Middle frontal gyrus (tissue), 1 donor: ENCODE results near the gene ATP2A2.
"Not testable (repeated sequence)": the region's sequence is repeated elsewhere in the genome, so short reads cannot be mapped to it uniquely, and the experiment has no call there.

Experiments
- DNase-seq: peaks from one replicate; pipeline ENCODE4 v3.0.0-alpha.2; 2015; ENCODE audit warnings: low spot score; ENCODE audit errors: extremely low spot score

ATP2A2 gene

DNA sequence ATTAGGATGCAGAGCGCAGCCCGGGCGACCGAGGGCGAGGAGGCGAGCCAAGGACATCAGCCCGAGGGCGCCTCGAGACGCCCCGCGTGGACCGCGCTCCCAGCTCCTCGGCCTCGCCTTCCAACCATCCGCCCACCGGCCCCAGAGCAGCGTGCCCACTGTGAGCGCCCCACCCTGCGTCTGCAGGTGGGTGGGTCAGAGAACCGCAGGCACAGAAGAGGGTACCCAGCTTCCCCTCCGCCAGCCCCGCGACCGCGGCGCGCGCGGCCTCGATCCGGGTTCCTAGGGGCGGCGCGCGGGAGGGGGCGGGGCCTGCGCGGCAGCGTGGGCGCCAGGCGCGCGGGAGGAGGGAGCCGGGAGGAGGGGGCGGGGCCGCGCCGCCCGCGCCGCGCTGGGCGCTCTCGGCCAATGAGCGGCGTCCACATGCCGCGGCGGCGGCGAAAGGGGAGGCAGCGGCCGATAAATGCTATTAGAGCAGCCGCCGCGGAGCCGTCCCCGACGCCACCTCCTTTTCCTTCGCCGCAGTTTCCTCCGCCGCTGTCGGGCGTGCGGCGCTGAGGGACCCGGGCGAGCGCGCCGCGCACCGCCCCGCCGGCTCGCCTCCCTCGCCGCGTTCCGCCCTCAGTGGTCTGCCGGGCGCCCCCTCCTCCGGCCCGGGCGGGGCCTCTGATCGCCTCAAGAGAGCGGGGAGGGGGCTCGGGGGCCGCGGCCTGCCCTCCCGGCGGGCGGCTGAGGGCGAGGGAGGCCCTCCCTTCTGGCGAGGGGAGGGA is at the start of gene ATP2A2:
Gene ATP2A2, plus strand, starts transcription at position 469 of the 770 bp plus-strand sequence. CDS start 543 bp downstream, outside the sequence.
- DNase-seq = peak; percentile 88

DNA sequence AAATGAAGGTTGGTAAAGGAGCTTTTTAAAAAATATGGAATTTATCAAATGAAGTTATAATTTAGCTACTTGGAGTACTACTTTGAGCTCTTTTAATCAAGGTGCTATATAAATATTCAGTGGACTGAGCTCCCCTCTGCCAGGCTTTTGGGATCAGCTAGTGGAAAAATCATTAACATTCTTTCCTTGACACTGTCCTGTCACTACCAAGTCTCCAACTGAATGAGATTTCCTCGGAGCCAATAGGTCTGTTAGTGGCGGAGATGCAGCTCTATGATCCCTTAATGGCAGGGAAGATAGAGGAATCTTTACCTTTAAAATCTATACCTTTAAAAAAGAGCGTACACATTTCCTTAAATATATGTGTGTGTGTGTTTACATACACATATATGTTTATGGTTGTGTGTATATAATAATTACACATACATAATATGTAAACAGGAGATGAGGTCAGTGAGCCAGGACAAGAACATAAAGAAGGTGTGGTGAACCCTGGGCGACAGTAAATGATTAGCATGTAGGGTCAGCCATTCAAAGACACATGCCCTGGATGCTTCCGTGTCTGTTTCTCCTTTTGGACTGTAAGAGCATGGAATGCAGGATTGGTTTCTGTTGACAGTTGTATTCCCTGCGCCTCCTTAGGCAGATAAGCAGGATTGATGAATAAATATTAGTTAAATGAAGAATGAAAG is 47.7 kb upstream of the ATP2A2 start:
- DNase-seq = no peak

DNA sequence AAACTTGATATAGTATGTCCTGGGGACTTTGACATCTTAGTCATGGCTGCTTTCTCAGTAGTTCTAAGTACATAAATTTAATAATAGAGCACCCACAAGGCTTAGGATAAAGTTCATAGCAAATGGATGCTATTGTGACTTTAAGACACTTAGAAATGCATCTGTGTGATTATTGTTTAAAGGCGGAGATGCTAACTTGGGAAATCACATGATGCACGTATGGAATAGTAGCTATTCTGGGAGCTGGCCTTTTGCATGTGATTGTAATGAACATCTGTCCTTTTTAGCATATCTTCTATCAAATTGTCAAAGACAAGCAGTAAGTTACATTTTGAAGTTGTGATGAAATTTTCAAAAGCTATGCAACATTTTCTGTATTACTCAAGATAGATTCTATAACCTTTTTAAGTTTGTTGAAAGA is 46.7 kb upstream of the ATP2A2 start:
- DNase-seq = no peak

DNA sequence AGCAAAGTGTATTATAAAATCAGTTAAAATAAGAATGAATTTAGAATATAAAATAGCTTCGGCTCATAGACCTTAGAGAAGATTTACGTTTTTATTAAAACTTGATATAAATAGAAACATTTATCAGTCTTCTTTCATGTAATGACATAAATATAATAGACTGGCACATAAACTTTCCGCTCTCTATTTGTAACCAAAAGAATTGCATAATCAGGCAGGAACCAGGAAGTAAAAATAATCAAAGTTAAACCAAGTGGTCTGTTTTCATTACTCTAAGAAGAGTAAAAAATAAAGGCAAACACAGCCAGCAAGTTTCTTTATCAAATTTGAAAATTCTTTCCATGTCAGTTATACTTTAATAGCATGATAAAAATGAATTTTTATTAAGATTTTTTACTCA is 46.3 kb upstream of the ATP2A2 start:
- no peak for DNase-seq

DNA sequence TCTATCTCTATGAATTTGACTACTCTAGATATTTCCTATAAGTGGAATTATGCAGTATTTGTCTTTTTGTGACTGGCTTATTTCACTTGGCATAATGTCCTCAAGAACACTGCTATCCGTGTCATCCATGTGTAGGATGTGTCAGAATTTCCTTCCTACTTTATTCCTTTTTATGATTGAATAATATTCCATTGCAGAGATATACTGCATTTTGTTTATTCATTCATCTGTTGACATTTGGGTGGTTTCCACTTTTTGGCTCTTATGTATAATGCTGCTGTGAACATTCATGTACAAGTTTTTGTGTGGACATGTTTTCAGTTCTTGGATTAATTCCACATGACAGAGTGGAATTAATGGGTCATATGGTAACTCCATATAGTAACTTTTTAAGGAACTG is 45.7 kb upstream of the ATP2A2 start:
- no peak for DNase-seq

DNA sequence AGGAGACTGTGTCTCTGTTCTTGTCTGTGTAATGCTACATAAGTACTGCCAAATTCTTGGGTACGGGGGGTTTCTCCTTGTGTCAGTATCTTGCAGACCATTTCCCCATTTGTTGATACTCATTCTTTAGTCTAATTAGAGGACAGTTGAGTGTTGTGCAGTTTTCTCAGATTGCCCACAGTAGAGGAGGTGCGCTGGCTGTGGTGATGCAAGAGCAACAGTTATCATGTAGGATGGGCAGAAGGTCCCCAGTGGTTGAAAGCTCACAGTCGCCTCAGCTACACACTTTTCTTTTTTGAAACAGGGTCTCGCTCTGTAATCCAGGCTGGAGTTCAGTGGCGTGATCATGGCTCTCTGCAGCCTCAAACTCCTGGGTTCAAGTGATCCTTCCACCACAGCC is 37.8 kb upstream of the ATP2A2 start:
- DNase-seq = no peak

DNA sequence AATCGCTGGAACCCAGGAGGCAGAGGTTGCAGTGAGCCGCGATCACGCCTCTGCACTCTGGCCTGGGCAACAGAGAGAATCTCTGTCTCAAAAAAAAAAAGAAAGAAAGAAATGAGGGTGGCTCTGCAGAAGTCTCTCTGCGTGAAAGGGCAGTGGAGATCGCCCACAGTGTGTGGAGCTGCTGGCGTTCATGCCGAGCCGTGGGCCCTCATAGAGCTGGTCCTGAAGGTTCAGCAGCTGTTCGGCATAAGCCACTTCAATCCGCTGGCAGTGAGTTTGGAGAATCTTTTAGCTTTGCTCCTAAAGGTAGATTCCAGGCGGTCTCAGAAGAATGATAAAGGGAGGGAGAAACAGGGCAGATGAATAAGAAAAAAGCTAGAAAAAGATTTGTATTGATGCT is 36.7 kb upstream of the ATP2A2 start:
- DNase-seq = no peak

DNA sequence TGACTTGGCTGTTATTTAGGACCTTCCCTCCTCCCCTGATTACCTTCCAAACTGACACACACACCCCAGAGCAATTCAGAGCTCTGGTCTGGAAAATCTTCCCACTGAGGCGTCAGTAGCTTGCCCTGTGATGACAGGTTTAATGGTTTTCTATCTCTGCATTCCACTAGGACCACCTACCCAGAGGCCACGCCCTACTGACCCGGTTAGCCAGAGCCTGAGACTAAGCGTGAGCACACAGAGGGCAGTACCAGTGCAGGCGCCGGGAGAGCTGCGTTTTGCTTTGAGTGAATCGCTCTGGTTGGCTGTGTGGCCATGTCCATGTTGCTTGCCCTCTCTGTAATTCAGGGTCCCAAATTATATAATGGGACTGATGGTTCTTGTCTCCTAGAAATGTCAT is 36.2 kb upstream of the ATP2A2 start:
- no peak for DNase-seq

DNA sequence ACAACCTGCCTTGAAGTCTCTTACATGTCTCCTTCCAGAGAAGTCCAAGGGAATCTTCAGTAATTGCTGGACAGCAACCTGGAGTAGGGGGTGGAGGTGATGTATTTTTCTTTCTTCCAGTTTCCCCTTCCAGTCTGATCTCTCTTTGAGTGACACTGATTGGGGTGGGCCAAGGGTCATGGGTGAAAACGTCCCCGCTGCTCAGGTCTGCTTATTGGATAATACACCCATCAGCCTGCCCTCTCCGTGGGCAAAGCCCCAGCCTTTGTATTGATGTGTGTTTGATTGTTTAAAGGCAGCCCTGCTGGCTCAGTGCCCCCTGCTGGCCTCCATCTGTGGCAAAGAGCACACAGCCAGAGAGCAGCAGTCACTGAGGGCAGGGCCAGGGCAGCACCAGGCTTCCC is 35.7 kb upstream of the ATP2A2 start:
- DNase-seq = no peak

DNA sequence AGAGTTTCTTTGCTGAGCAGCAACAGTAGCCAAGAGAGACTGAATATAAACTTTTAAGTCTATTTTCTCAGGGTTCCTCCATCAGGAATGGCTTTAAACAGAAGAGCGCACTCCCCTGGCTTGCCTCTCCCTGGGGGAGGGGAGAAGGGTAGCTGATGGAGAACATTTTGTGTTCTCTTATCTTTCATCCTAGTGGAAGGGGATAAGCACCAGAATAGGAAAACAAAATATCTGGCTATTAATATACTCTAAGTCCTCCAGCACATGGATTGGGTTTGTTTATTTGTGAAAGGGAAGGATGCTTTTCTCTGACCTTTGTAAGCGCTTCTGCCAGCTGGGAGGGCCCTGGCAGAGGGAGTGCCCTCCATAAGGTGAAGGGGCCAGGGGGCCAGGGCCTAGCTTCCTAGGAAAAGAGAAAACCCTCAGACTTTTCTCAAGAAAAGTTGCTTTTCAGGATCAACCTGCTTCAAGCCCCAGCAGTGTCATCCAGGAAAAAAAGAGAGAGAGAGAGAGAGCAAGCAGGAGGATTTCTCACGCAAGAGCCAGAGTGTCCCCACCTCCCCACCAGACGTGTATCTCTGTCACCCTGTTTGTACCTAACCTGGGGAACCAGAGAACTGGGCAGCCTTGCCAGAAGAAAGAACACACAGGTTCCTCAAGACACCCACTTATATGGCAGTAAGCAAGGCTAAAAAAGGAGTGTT is 34.3 kb upstream of the ATP2A2 start:
- DNase-seq = no peak

DNA sequence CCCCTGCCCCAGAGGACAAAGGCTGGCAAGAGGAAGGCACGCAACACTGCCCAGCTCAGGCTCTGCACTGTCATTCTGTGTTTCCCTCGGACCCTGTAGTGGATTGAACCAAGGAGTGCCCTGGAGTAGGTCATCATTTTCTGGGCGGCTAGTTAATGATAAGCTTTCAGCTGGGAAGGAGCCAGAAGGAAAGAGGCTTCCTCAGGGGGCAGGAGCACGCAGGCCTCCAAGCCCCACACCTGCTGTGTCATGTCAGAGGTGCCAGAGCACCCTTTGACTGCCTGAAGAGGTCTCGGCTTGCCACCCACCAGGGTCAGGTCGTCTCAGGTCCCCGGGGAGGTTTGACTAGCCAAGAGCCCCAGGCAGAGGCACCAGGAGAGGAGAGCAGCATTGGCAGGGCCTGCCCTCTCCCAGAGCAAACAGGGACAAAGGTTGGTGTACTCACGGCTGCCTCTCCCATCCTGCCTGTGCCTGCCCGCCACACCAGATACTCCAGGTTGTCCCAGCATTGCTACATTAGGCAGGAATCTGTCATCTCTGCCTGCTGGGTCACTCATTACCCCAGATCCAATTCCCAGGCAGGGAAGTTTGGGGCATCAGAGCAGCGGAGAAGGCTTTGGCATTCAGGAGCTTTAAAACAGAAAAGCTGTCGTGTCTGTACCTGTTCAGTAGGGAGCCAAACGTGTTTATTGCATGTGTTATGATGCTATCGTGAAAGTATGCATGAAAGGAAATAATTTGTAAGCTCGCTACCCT is 33.5 kb upstream of the ATP2A2 start:
- no peak for DNase-seq

DNA sequence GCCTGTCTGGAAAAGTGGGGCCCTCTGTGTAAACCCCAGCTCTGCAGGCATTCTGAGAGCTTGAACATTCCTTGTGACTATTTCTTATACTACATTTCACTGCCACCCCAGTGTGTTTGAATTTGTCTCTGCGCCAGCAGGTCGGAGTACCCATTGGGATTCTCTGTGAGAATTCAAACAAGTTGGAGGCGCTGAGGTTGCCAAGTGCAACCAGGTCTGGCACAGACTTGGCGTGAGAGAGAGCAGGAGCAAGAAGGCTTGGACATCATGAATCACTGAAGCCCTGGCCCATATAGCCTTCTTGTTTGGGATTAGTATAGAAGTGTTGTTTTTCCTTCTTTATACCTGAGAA is 33.0 kb upstream of the ATP2A2 start:
- DNase-seq = no peak

DNA sequence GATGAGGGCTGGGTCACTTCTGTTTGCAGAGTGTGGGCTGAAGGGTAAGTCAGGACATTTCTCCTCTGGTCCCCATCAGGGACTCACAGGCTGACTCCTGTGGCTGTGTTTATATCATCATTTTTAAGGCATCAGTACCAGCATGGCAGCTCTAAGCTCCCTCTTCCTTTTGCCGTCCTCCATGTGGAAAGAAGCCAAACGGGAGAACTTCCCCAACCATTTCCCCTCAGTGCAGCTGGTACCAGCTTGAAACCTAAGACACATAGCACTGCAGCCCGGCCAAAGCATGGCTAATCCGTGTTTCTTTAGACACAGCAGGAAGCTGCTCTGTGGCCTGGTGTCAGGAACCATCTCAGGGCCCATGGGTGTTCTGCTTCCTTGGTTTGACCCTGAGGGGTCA is 31.9 kb upstream of the ATP2A2 start:
- DNase-seq = no peak

DNA sequence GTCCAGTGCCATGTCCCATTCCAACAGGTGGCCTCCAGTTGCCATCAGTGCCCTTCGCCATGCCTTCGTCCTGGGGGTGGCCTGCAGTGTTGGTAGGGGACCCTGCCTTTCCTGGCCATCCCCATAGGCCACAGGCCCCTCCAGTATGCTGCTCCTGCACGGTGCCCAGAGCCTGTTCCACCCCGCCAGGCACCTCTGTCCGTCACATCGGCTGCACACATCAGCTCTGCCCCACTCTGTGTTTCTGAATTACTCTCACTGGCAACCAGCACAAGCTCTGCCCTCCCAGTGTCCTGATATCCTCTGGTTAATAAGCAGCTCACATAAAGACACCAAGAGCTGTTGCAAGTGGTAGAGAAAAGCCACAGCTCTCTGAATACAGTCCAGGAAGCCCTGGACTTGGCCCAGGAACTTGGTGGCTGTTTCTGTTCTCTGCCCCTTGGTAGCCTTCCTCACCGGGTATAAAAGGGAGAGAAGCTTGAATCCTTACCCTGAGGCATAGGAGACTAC is 31.3 kb upstream of the ATP2A2 start:
- no peak for DNase-seq

DNA sequence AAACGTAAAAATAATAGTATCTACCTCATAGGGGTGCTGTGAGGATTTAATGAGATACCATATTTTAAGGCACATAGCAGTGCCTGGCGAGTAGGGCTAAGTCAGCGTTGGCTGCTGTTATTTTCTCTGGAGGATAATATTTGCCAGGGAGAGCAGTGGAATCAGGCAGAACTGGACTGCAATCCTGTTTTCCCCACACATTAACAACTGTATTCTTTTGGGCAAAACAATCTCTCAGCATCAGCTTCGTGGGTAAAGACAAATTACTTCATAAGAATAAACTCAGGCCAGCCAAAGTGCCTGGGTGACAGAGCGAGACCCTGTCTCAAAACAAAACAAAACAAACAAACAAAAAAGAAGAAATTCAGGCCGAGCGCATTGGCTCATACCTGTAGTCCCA is 29.7 kb upstream of the ATP2A2 start:
- DNase-seq = no peak

DNA sequence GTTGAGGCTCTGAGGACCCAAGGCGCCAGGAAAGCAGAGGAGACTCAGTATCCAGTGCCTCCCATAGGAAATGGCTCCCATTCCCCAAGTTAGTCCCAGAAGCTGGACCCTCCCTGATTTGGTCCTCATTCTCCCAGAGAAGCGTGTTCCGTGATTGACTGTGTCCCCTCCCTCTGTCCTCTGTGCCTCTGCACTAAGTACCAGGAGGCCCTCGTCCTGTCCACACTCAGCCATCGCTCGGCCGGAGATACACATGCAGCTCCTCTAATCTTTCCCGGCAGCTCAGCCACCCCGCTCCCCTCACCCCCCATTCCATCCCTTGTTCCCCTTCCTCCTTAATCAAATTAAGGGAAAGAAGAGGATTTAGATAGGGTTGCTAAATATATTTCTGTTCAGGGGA is 28.3 kb upstream of the ATP2A2 start:
- no peak for DNase-seq

DNA sequence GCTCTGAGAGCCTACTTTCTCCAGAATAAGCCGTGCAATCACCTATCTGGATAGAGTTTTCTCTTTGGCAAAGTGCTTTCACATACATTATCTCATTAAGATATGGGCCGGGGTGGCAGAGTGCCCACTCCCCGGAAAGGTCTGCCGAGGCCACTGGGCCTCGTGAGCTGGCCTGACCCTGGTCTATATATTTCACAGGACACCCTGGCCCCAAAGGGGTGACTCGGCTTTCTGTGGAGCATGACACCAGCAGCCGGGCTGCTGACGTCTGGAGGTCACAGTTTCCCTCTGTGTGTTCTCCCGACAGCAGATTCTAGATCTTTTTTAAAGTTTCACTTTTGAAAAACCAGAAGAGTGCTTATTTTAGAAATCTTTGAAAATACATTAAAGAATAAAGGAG is 27.9 kb upstream of the ATP2A2 start:
- no peak for DNase-seq

DNA sequence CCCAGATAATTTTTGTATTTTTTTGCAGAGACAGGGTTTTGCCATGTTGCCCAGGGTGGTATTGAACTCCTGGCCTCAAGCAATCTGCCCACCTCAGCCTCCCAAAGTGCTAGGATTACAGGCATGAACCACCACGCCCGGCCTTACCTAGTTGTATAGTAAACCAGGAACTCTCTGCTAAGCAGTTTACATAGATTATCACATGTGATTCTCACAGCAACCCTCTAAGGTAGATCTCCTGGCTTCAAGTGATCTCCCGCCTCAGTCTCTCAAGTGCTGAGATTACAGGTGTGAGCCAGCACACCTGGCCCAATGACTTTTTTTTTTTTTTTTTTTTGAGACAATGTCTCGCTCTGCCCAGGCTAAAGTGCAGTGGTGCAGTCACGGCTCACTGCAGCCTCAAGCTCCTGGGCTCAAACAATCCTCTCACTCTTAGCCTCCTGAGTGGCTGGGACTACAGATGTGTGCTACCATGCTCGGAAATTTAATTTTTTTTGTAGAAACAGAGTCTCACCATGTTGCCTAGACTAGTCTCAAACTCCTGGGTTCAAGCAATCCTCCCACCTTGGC is 26.0 kb upstream of the ATP2A2 start:
- no peak for DNase-seq

DNA sequence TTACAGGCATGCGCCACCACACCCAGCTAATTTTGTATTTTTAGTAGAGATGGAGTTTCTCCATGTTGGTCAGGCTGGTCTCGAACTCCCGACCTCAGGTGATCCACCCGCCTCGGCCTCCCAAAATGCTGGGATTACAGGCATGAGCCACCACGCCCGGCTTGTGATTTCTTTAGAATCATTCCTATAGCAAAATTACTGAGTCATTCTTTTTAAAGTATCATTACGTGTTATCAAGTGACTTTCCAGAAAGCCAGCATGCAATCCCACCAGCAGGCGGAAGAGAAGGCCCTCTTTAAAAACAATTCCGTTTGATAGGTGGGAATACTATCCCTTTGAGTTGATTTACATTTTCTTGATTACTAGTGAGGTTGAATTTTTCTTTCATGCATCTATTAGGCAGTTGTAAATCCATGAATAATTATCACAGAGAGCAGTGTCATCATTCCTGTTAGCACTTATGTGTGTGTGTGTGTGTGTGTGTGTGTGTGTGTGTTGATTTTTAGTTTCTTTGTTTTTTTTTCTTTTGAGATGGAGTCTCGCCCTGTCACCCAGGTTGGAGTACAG is 25.1 kb upstream of the ATP2A2 start:
- DNase-seq = not testable (repeated sequence)

DNA sequence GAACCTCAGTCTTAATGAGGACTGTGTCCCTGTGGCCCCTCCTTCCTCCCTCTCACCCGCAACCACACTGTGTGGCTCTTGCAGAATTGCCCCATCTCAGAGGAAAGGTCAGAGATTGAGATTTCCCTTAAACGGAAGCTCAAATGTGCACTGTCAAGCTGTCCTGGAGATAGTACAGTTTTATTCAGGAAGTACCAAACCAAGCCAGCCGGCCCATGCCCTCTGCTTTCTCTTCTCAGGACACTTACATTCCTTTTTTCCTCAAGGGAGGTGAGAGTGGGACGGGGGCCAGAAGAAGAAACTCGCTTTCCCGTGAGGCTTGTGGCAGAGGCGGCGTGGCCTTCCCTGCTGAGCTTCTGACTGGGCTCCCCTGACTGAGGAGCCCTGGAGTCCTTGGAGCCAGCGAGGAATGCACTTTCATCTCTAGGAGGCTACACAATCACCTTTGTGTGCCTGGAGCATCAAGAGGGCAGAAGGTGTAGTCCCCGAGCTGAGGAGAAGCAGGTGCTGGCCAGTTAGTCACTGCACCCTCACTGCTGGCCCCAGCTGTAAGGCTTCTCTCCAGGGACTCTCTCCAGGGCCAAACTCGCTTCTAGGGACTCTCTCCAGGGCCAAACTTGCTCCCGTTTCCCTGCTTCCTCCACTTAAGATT is 24.1 kb upstream of the ATP2A2 start:
- DNase-seq = no peak
